ENCODE results near the gene C2orf76. TPM values are rescaled to one million over a fixed set of nuclear protein-coding genes. Genes with fewer than 3 reads are reported as not detected.

The C2orf76 gene
- total RNA-seq, 1 experiment from 2014 or later = 10.2 TPM

DNA sequence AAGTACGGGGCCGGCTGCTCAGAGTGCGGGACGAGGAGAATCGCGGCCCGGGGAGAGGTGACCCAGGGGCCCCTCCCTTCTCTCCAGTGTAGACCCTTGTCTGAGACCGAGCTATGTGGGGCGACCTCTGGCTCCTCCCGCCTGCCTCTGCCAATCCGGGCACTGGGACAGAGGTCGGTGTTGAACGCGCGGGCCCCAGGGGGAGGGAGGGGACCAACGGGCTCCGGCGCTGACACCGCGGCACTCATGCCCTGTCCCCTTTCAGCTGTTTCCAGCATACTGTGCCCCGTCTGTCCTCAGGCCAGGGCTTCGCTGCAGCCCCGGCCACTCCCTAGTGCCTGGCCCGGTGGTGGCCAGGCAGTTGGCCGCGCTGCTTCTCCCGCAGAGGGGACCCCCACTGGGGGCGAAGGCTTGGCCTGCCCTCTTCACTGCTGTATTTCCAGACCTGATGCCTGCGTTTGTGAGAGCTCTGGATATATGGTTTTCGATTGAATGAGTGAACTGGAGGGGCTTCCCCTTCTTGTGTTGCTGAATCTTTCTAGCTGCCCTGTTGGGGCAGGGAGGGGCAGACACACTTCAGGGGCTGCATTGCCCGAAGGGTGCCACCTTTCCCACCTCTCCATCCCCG is 952 bp upstream of the C2orf76 start:
- Histone ChIP-seq H2AFZ (ENCODE audit: low read length) (peak overlapping the region; percentile 73), H3K9me2 (replicated peaks; ENCODE audit: low read length) (no peaks in the 10 kb centered on the region), H3K4me3 (ENCODE audit: low read length) (peak overlapping the region; percentile 79), H3K4me1 (ENCODE audit: insufficient read depth, low read length) (peaks cover 29% of the 10 kb centered on the region), H3K27ac (ENCODE audit: low read length) (peak overlapping the region; percentile 57), H3K27me3 (ENCODE audit: low read length) (no peaks in the 10 kb centered on the region), H3K9ac (ENCODE audit: low read length) (peak overlapping the region; percentile 79), H3K9me3 (ENCODE audit: low read length) (no peaks in the 10 kb centered on the region), H3K79me2 (ENCODE audit: low read length) (peaks cover 45% of the 10 kb centered on the region), H4K20me1 (ENCODE audit: low read length) (peaks cover 16% of the 10 kb centered on the region), H3K36me3 (ENCODE audit: low read depth, low read length) (peaks cover 41% of the 10 kb centered on the region), H3K4me2 (ENCODE audit: low read length) (peak overlapping the region; percentile 96), H3F3A (ENCODE audit: low read length, unreplicated experiment) (no peaks in the 10 kb centered on the region)
- no TSS peak for BruUV-seq (replicated peaks)
- POLR2A ChIA-PET (ENCODE audit: unreplicated experiment) = no interaction called here
- CTCF ChIA-PET = no interaction called here
- TF ChIP-seq, protein P1, sequence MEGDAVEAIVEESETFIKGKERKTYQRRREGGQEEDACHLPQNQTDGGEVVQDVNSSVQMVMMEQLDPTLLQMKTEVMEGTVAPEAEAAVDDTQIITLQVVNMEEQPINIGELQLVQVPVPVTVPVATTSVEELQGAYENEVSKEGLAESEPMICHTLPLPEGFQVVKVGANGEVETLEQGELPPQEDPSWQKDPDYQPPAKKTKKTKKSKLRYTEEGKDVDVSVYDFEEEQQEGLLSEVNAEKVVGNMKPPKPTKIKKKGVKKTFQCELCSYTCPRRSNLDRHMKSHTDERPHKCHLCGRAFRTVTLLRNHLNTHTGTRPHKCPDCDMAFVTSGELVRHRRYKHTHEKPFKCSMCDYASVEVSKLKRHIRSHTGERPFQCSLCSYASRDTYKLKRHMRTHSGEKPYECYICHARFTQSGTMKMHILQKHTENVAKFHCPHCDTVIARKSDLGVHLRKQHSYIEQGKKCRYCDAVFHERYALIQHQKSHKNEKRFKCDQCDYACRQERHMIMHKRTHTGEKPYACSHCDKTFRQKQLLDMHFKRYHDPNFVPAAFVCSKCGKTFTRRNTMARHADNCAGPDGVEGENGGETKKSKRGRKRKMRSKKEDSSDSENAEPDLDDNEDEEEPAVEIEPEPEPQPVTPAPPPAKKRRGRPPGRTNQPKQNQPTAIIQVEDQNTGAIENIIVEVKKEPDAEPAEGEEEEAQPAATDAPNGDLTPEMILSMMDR (conservative IDR thresholded peaks at IDR 0.05; ENCODE audit: low read depth, low read length) = no peak
- TF ChIP-seq EZH2 (IDR thresholded peaks at IDR 0.05; ENCODE audit: low read length, unreplicated experiment) = no peak
- no peak for TF ChIP-seq EZH2phosphoT487 (IDR thresholded peaks at IDR 0.05; ENCODE audit: borderline replicate concordance, low read length)
- peak; percentile 47 for ATAC-seq
- peak; percentile 37 for DNase-seq
- intact Hi-C loops (cut with micrococcal nuclease) = loop anchor here (10.0 kb wide), 1 partner anchor 53 kb away; no protein-coding TSS in a partner anchor

DNA sequence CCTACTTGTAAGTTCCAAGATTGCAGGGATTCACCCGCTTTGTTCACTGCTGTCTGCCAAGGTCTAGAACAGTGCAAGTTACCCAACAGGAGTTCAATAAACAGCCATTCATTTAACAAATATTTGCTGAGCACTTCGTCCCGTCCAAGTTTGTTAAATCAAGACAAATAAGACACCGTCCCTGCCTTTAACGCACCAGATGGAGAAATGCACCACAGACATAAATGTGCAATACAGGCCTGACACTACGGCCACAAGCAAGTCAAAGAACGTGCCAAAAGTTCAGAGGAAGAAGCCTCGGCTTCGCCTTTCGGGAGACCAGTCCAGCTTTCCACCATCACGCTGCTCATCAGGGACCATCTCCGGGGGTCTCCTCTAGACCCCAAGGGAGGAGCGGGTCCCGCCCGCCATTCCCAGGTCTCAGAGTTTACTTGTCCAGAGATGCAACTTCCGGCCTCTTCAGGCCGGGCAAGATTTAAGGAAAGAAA is 429 bp downstream of the C2orf76 start:
- no peaks in the 10 kb centered on the region for H3K9me2 ChIP-seq (replicated peaks; ENCODE audit: low read length)
- H3K27ac ChIP-seq (ENCODE audit: low read length) = peak overlapping the region; percentile 66
- peaks cover 45% of the 10 kb centered on the region for H3K79me2 ChIP-seq (ENCODE audit: low read length)
- H3K27me3 ChIP-seq (ENCODE audit: low read length) = no peaks in the 10 kb centered on the region
- CTCF ChIA-PET = interaction anchor here (1.0 kb wide), 1 partner anchor 110 kb away, joined by 3 read pairs; no protein-coding TSS in a partner anchor
- intact Hi-C loops (cut with micrococcal nuclease) = loop anchor here (10.0 kb wide), 1 partner anchor 51 kb away; no protein-coding TSS in a partner anchor
- H3K4me2 ChIP-seq (ENCODE audit: low read length) = peak overlapping the region; percentile 96
- H3K4me3 ChIP-seq (ENCODE audit: low read length) = peak overlapping the region; percentile 79
- peaks cover 27% of the 10 kb centered on the region for H3K36me3 ChIP-seq (ENCODE audit: low read depth, low read length)
- ATAC-seq (peak; percentile 6), DNase-seq (peak; percentile 41)
- peaks cover 29% of the 10 kb centered on the region for H3K4me1 ChIP-seq (ENCODE audit: insufficient read depth, low read length)
- H3F3A ChIP-seq (ENCODE audit: low read length, unreplicated experiment) = no peaks in the 10 kb centered on the region
- POLR2A ChIA-PET (ENCODE audit: unreplicated experiment) = interaction anchor here (0.5 to 0.6 kb wide), 2 partner anchors 32 to 244 kb away, joined by 3 to 4 read pairs; no protein-coding TSS in a partner anchor
- TF ChIP-seq EZH2phosphoT487 (IDR thresholded peaks at IDR 0.05; ENCODE audit: borderline replicate concordance, low read length) (no peak), EZH2 (IDR thresholded peaks at IDR 0.05; ENCODE audit: low read length, unreplicated experiment) (no peak)
- TF ChIP-seq, protein P1 (conservative IDR thresholded peaks at IDR 0.05; ENCODE audit: low read depth, low read length) = no peak
- H4K20me1 ChIP-seq (ENCODE audit: low read length) = peaks cover 16% of the 10 kb centered on the region
- peak overlapping the region; percentile 90 for H3K9ac ChIP-seq (ENCODE audit: low read length)
- H3K9me3 ChIP-seq (ENCODE audit: low read length) = no peaks in the 10 kb centered on the region
- peak overlapping the region; percentile 91 for H2AFZ ChIP-seq (ENCODE audit: low read length)
- TSS peak; percentile 90 for BruUV-seq (replicated peaks)

DNA sequence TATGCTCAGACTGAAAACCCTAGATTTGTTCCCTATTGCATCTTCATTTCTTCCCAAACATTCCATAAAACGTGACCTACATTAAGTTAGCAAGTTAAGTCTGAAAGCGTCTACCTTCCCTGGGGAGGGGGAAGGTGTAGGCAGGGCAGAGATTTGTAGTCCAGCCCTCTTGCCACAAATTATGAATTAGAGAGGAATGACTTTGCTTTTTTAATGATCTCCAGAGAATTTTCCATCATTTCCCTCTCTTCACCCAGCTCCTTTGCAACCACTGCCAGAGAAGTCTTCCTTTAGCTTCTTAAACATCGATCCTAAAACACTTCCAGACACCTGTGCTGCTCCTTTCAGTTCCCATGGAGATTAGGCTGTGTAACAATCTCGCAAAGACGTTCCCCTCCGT is 1.2 kb downstream of the C2orf76 start:
- TF ChIP-seq, protein P1 (conservative IDR thresholded peaks at IDR 0.05; ENCODE audit: low read depth, low read length) = no peak
- intact Hi-C loops (cut with micrococcal nuclease) = loop anchor here (10.0 kb wide), 1 partner anchor 51 kb away; no protein-coding TSS in a partner anchor
- no TSS peak for BruUV-seq (replicated peaks)
- peaks cover 29% of the 10 kb centered on the region for H3K4me1 ChIP-seq (ENCODE audit: insufficient read depth, low read length)
- H3K9ac ChIP-seq (ENCODE audit: low read length) = peak overlapping the region; percentile 90
- H3K27ac ChIP-seq (ENCODE audit: low read length) = no peak overlapping the region
- no peaks in the 10 kb centered on the region for H3K9me2 ChIP-seq (replicated peaks; ENCODE audit: low read length)
- no peak for DNase-seq
- no peaks in the 10 kb centered on the region for H3K9me3 ChIP-seq (ENCODE audit: low read length)
- peak overlapping the region; percentile 79 for H3K4me3 ChIP-seq (ENCODE audit: low read length)
- peak overlapping the region; percentile 96 for H3K4me2 ChIP-seq (ENCODE audit: low read length)
- peaks cover 20% of the 10 kb centered on the region for H3K36me3 ChIP-seq (ENCODE audit: low read depth, low read length)
- H3K27me3 ChIP-seq (ENCODE audit: low read length) = no peaks in the 10 kb centered on the region
- peaks cover 16% of the 10 kb centered on the region for H4K20me1 ChIP-seq (ENCODE audit: low read length)
- no peak for ATAC-seq
- ChIA-PET POLR2A (ENCODE audit: unreplicated experiment) (no interaction called here), CTCF (no interaction called here)
- peaks cover 45% of the 10 kb centered on the region for H3K79me2 ChIP-seq (ENCODE audit: low read length)
- no peak overlapping the region for H2AFZ ChIP-seq (ENCODE audit: low read length)
- H3F3A ChIP-seq (ENCODE audit: low read length, unreplicated experiment) = no peaks in the 10 kb centered on the region

Measured in PC-3 (cell line).